Measurements from ENCODE around the gene HAPSTR1. TPM values are rescaled to one million over a fixed set of nuclear protein-coding genes. Genes with fewer than 3 reads are reported as not detected.

Gene HAPSTR1
- total RNA-seq, 1 experiment from 2014 or later: 85.2 TPM

GRCh38 chr16:9126609-9127008, 35.2 kb downstream of the HAPSTR1 start:
- Mint-ChIP-seq H3K4me3 (no peak overlapping the region), H3K36me3 (ENCODE audit: insufficient read depth in 1 of 3, low read depth in 3 of 3) (peaks cover 9 to 13% (median 11%) of the 10 kb centered on the region in 3 experiments; a peak in 6 of 7 replicates), H3K4me1 (peaks cover 23 to 26% of the 10 kb centered on the region in 2 experiments)

More at GRCh38 chr16:9126609-9127008, 35.2 kb downstream of the HAPSTR1 start:
- Histone ChIP-seq H2BK5ac (ENCODE audit: insufficient read length, low read length) (no peak overlapping the region), H3K4me1 (ENCODE audit: insufficient read depth, low read length) (peaks cover 4% of the 10 kb centered on the region; the same call in 1 of the 2 replicates), H3K18ac (ENCODE audit: insufficient read length, low read depth, low read length) (no peak overlapping the region), H3K23ac (ENCODE audit: insufficient read length, low read depth, low read length) (no peak overlapping the region), H3K27me3 (ENCODE audit: insufficient read depth, low read length) (no peaks in the 10 kb centered on the region), H2AK5ac (ENCODE audit: insufficient read length, low read length) (no peak overlapping the region), H3K79me1 (ENCODE audit: insufficient read depth, low read depth, low read length, poor library complexity, severe bottlenecking) (no peaks in the 10 kb centered on the region), H3T11ph (ENCODE audit: low read length) (no peak overlapping the region), H3K4me2 (ENCODE audit: insufficient read depth, insufficient read length, low read length) (no peak overlapping the region), H3K23me2 (ENCODE audit: insufficient read length, low read depth, low read length, poor library complexity, severe bottlenecking) (no peaks in the 10 kb centered on the region), H4K8ac (replicated peaks; ENCODE audit: insufficient read length, low read depth, low read length) (no peak overlapping the region), H2AFZ (ENCODE audit: low read length) (no peak overlapping the region), H3K9me3 (ENCODE audit: control insufficient read depth, low read depth, low read length) (no peaks in the 10 kb centered on the region), H3K4ac (ENCODE audit: low read depth, low read length) (no peak overlapping the region), H4K91ac (ENCODE audit: insufficient read length, low read depth, low read length) (no peak overlapping the region), H2BK120ac (ENCODE audit: low read depth, low read length, poor library complexity, severe bottlenecking) (no peak overlapping the region), H3K27ac (ENCODE audit: insufficient read length, low read depth, low read length) (no peak overlapping the region), H4K20me1 (ENCODE audit: control insufficient read depth, insufficient read depth, insufficient read length) (no peaks in the 10 kb centered on the region), H3K56ac (ENCODE audit: insufficient read length, low read depth, low read length) (no peak overlapping the region), H4K5ac (ENCODE audit: insufficient read length, low read depth, low read length) (no peak overlapping the region), H3K79me2 (ENCODE audit: insufficient read depth, low read length) (no peaks in the 10 kb centered on the region), H3K14ac (ENCODE audit: insufficient read depth, low read length) (no peak overlapping the region), H2BK15ac (ENCODE audit: low read depth, low read length) (no peak overlapping the region), H3K9ac (ENCODE audit: extremely low read depth, insufficient read length, low read length) (no peak overlapping the region), H2BK12ac (ENCODE audit: insufficient read length, low read depth, low read length) (no peak overlapping the region), H2BK20ac (ENCODE audit: low read depth, low read length, poor library complexity, severe bottlenecking) (no peak overlapping the region)
- no peak for DNase-seq
- Mint-ChIP-seq H3K27me3 (ENCODE audit: low read depth) (no peaks in the 10 kb centered on the region), H3K27ac (no peak overlapping the region), H3K9me3 (no peaks in the 10 kb centered on the region)
- no CpG with 5 or more reads among the region's 2 CpGs for WGBS (ENCODE audit: extremely low coverage, insufficient read length, low lambda C conversion rate)
- no peak for TF ChIP-seq CTCF (conservative IDR thresholded peaks at IDR 0.05)

All from H9 (cell line).